ENCODE data around the gene MNT. TPM values are rescaled to one million over a fixed set of nuclear protein-coding genes. Genes with fewer than 3 reads are reported as not detected.

MNT gene
- total RNA-seq, 1 experiment from 2014 or later: 32.1 TPM

DNA sequence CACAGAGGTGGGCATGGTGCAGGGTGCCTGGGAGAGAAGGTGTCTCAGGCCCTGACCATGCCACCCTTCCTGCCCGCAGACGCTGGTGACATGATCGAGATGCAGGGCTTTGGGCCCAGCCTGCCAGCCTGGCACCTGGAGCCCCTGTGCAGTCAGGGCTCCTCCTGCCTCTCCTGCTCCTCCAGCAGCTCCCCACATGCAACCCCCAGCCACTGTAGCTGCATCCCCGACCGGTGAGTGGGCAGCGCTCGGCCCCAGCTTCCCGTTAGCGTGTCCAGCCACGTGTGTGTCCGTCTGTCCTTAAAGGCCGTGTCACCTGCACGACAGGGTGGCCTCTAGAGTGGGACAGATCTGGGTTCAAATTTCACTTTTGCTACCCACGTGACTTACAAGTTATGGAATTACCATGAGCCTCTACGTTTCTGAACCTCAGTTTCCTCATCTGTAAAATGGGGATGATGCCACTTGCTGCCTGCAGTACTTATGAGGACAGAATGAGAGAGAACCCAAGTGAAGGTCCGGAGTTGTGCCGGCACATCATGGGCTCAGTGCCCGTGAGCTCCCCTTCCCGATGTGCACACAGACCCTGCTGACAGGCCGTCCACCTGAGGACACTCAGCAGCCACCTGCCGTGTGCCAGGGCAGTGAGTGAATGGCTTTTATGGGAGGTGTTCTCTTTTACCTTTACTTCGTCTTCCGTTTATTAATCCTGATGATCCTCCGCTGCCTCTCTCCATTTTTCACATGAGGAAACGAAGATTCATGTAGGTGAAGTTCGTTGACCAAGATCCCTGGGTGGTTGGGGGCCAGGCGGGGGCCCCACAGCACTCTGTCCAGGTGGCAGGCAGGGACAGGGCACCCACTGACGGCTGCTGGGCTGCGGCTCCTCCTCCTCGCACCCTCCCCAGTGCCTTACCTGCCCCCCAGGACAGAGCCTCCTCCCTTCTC, 29.4 kb downstream of the MNT start:
- Histone ChIP-seq H3K4me1 (ENCODE audit: insufficient read depth, low read length, poor library complexity, severe bottlenecking) (peaks cover 5% of the 10 kb centered on the region), H3K36me3 (ENCODE audit: insufficient read depth, low read length, poor library complexity, severe bottlenecking) (peaks cover 23% of the 10 kb centered on the region), H3K27ac (ENCODE audit: low read depth, low read length, poor library complexity, severe bottlenecking) (no peak overlapping the region), H3K27me3 (replicated peaks; ENCODE audit: insufficient read depth, low read depth, low read length, poor library complexity) (no peaks in the 10 kb centered on the region), H3K9me3 (ENCODE audit: low read depth, low read length, poor library complexity, severe bottlenecking) (no peaks in the 10 kb centered on the region), H3K4me3 (ENCODE audit: low read depth, low read length, poor library complexity, severe bottlenecking) (no peak overlapping the region)
- BruUV-seq (replicated peaks): no TSS peak
- intact Hi-C loops (cut with micrococcal nuclease; ENCODE audit: unreplicated experiment): no loop called here
- ChIA-PET CTCF (no interaction called here), POLR2A (ENCODE audit: low non-redundant PET) (no interaction called here)
- TF ChIP-seq EZH2 (IDR thresholded peaks at IDR 0.05; ENCODE audit: borderline replicate concordance, low read depth, low read length, poor library complexity, severe bottlenecking): no peak
- TF ChIP-seq, protein P1, sequence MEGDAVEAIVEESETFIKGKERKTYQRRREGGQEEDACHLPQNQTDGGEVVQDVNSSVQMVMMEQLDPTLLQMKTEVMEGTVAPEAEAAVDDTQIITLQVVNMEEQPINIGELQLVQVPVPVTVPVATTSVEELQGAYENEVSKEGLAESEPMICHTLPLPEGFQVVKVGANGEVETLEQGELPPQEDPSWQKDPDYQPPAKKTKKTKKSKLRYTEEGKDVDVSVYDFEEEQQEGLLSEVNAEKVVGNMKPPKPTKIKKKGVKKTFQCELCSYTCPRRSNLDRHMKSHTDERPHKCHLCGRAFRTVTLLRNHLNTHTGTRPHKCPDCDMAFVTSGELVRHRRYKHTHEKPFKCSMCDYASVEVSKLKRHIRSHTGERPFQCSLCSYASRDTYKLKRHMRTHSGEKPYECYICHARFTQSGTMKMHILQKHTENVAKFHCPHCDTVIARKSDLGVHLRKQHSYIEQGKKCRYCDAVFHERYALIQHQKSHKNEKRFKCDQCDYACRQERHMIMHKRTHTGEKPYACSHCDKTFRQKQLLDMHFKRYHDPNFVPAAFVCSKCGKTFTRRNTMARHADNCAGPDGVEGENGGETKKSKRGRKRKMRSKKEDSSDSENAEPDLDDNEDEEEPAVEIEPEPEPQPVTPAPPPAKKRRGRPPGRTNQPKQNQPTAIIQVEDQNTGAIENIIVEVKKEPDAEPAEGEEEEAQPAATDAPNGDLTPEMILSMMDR (conservative IDR thresholded peaks at IDR 0.05; ENCODE audit: low read depth, low read length): no peak
- DNase-seq (ENCODE audit: low spot score): no peak

DNA sequence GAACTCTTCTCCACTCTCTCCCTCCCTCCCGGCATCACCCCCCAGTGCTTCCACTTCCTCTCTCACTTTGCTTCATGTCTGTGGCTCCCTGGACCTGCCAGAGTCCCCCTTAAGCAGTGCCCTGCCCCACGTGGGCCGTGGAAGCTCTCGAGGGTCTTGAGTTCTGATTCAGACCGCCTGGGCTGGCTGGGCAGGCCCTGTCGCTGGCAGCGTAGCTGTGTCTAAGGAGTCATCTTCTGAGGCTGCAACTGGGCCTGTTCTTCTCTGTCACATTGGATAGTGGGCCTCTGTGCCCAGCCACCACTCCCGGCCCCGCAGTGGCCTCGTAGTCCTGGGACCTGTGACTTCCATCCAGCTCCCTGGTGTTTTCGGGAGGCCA, 30.7 kb downstream of the MNT start:
- ChIA-PET POLR2A (ENCODE audit: low non-redundant PET) (interaction anchor here (0.7 kb wide), 1 partner anchor 502 kb away, joined by 4 read pairs; no protein-coding TSS in a partner anchor), CTCF (interaction anchor here (1.5 kb wide), 1 partner anchor 12 kb away, joined by 4 read pairs; no protein-coding TSS in a partner anchor)
- Histone ChIP-seq H3K4me1 (ENCODE audit: insufficient read depth, low read length, poor library complexity, severe bottlenecking) (peaks cover 5% of the 10 kb centered on the region), H3K36me3 (ENCODE audit: insufficient read depth, low read length, poor library complexity, severe bottlenecking) (peaks cover 13% of the 10 kb centered on the region), H3K9me3 (ENCODE audit: low read depth, low read length, poor library complexity, severe bottlenecking) (no peaks in the 10 kb centered on the region), H3K27me3 (replicated peaks; ENCODE audit: insufficient read depth, low read depth, low read length, poor library complexity) (no peaks in the 10 kb centered on the region), H3K27ac (ENCODE audit: low read depth, low read length, poor library complexity, severe bottlenecking) (no peak overlapping the region), H3K4me3 (ENCODE audit: low read depth, low read length, poor library complexity, severe bottlenecking) (no peak overlapping the region)
- no peak for TF ChIP-seq EZH2 (IDR thresholded peaks at IDR 0.05; ENCODE audit: borderline replicate concordance, low read depth, low read length, poor library complexity, severe bottlenecking)
- TF ChIP-seq, protein P1 (conservative IDR thresholded peaks at IDR 0.05; ENCODE audit: low read depth, low read length): no peak
- intact Hi-C loops (cut with micrococcal nuclease; ENCODE audit: unreplicated experiment): no loop called here
- BruUV-seq (replicated peaks): no TSS peak
- no peak for DNase-seq (ENCODE audit: low spot score)

DNA sequence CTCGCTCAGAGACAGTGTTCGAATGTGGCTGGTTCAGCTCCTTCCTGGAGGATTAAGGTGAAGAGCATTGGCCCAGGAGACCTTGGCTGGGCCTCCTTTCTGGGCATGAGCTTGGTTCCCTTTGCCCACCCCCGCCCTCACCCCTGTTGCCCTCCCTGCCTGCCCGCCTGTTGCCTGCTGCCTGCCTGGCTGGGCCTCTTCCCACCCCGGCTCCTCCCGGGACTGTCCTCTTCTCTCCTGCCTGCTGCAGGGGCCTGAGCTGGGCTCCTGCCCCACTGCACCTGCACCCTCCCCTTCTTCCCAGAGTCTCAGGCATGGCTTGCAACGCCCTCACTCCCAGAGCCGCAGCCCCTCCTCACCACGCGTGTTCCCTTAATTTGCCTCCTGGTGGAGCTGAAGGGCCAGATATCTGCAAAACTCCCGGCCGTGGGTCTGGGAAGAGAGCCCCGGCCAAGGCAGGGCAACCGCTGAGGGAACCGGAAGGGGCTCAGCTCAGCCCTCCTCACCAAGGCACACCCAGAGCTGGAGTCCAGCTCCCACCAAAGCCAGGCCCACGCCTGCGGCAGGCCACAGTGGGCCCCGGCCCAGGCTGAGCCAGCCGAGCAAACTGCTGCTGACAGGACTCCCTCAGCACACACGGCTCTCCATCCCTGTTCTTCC, 31.2 kb downstream of the MNT start:
- Histone ChIP-seq H3K36me3 (ENCODE audit: insufficient read depth, low read length, poor library complexity, severe bottlenecking) (peaks cover 10% of the 10 kb centered on the region), H3K9me3 (ENCODE audit: low read depth, low read length, poor library complexity, severe bottlenecking) (no peaks in the 10 kb centered on the region), H3K27me3 (replicated peaks; ENCODE audit: insufficient read depth, low read depth, low read length, poor library complexity) (no peaks in the 10 kb centered on the region), H3K27ac (ENCODE audit: low read depth, low read length, poor library complexity, severe bottlenecking) (no peak overlapping the region), H3K4me1 (ENCODE audit: insufficient read depth, low read length, poor library complexity, severe bottlenecking) (peaks cover 5% of the 10 kb centered on the region), H3K4me3 (ENCODE audit: low read depth, low read length, poor library complexity, severe bottlenecking) (no peak overlapping the region)
- intact Hi-C loops (cut with micrococcal nuclease; ENCODE audit: unreplicated experiment): no loop called here
- TF ChIP-seq, protein P1 (conservative IDR thresholded peaks at IDR 0.05; ENCODE audit: low read depth, low read length): peak; percentile 29; the same call in 1 of the 2 replicates
- TF ChIP-seq EZH2 (IDR thresholded peaks at IDR 0.05; ENCODE audit: borderline replicate concordance, low read depth, low read length, poor library complexity, severe bottlenecking): no peak
- POLR2A ChIA-PET (ENCODE audit: low non-redundant PET): interaction anchor here (0.7 to 0.9 kb wide), 2 partner anchors 13 to 503 kb away, joined by 3 to 4 read pairs; no protein-coding TSS in a partner anchor
- CTCF ChIA-PET: interaction anchor here (0.6 to 1.5 kb wide), 2 partner anchors 13 to 21 kb away, joined by 3 to 4 read pairs; no protein-coding TSS in a partner anchor
- peak; percentile 48 for DNase-seq (ENCODE audit: low spot score)
- BruUV-seq (replicated peaks): no TSS peak

Measured in A673 (cell line).